Mesenchymal stem cell (in vitro differentiated cells and primary cell): ENCODE measurements around the gene CCDC92B.
A peak's percentile ranks its signal among the peaks of the same experiment; 100 is the strongest.

Experiments used
- DNase-seq: peaks from one replicate; pipeline ENCODE4 v3.0.0-alpha.2; 2013
- H2AFZ ChIP-seq: one replicate; pipeline ENCODE4 v1.6.1; 2013; ENCODE audit warnings: low read depth, mild to moderate bottlenecking, control low read depth, inconsistent platforms, low read length, moderate library complexity
- H2AK5ac ChIP-seq: 2 replicates; pipeline ENCODE4 v1.6.1; 2013; ENCODE audit warnings: low read length, moderate library complexity, mild to moderate bottlenecking, inconsistent platforms; ENCODE audit not compliant: severe bottlenecking
- H2BK120ac ChIP-seq: one replicate; pipeline ENCODE4 v1.6.1; 2013; ENCODE audit warnings: low read depth, mild to moderate bottlenecking, inconsistent platforms, low read length, moderate library complexity
- H2BK12ac ChIP-seq, 2 experiments: one replicate each; pipeline ENCODE4 v1.6.1; 2013; ENCODE audit warnings: inconsistent platforms in 2 of 2, low read length in 2 of 2, mild to moderate bottlenecking in 2 of 2, moderate library complexity in 2 of 2, control low read depth in 1 of 2
- H2BK15ac ChIP-seq: one replicate; pipeline ENCODE4 v1.6.1; 2013; ENCODE audit warnings: mild to moderate bottlenecking, low read depth, inconsistent platforms; ENCODE audit not compliant: poor library complexity, severe bottlenecking
- H2BK5ac ChIP-seq: 2 replicates; pipeline ENCODE4 v1.6.1; 2013; ENCODE audit warnings: low read depth, mild to moderate bottlenecking, low read length, control low read depth, inconsistent platforms; ENCODE audit not compliant: poor library complexity, severe bottlenecking
- H3K14ac ChIP-seq, 2 experiments: one replicate each; pipeline ENCODE4 v1.6.1; 2013; ENCODE audit warnings: inconsistent platforms in 2 of 2, low read length in 2 of 2, control low read depth in 1 of 2, mild to moderate bottlenecking in 1 of 2, moderate library complexity in 1 of 2
- H3K18ac ChIP-seq, 2 experiments: one replicate each; pipeline ENCODE4 v1.6.1; 2013; ENCODE audit warnings: inconsistent platforms in 2 of 2, low read length in 2 of 2, control low read depth in 1 of 2, low read depth in 1 of 2, mild to moderate bottlenecking in 1 of 2
- H3K23ac ChIP-seq, 2 experiments: one replicate each; pipeline ENCODE4 v1.6.1; 2013; ENCODE audit warnings: inconsistent platforms in 2 of 2, low read length in 2 of 2, mild to moderate bottlenecking in 2 of 2, moderate library complexity in 2 of 2, control low read depth in 1 of 2
- H3K27ac ChIP-seq: 2 replicates; pipeline ENCODE4 v1.5.1; 2013; ENCODE audit warnings: mild to moderate bottlenecking, moderate library complexity, low read length, control low read depth, inconsistent platforms; ENCODE audit not compliant: poor library complexity, severe bottlenecking
- H3K27me3 ChIP-seq, 2 experiments: 2 replicates each; pipeline versions ENCODE4 v1.6.1 to v1.7.0; 2013; ENCODE audit warnings: low read length in 2 of 2, mild to moderate bottlenecking in 2 of 2, moderate library complexity in 2 of 2, control low read depth in 1 of 2, inconsistent platforms in 1 of 2; ENCODE audit not compliant: control insufficient read depth in 1 of 2, insufficient read depth in 1 of 2
- H3K36me3 ChIP-seq, 2 experiments: 2 replicates each; pipeline versions ENCODE4 v1.6.1 to v1.7.0; 2013; ENCODE audit warnings: low read length in 2 of 2, control low read depth in 1 of 2, inconsistent platforms in 1 of 2, low read depth in 1 of 2, mild to moderate bottlenecking in 1 of 2; ENCODE audit not compliant: insufficient read depth in 2 of 2, control insufficient read depth in 1 of 2
- H3K4ac ChIP-seq, 2 experiments: one replicate each; pipeline ENCODE4 v1.6.1; 2013; ENCODE audit warnings: inconsistent platforms in 2 of 2, low read length in 2 of 2, mild to moderate bottlenecking in 2 of 2, moderate library complexity in 2 of 2, control low read depth in 1 of 2, low read depth in 1 of 2
- H3K4me1 ChIP-seq: 2 replicates; pipeline ENCODE4 v1.6.1; 2013; ENCODE audit warnings: low read depth, low read length, control low read depth; ENCODE audit not compliant: control insufficient read depth, insufficient read depth
- H3K4me2 ChIP-seq: 2 replicates; pipeline ENCODE4 v1.6.1; 2013; ENCODE audit warnings: low read length, mild to moderate bottlenecking, inconsistent platforms; ENCODE audit not compliant: poor library complexity, severe bottlenecking
- H3K4me3 ChIP-seq, 2 experiments: 2 replicates each; pipeline versions ENCODE4 v1.5.1 to v1.7.0; 2013; ENCODE audit warnings: low read length in 2 of 2, mild to moderate bottlenecking in 2 of 2, control low read depth in 1 of 2, low read depth in 1 of 2; ENCODE audit not compliant: insufficient read depth in 1 of 2
- H3K79me1 ChIP-seq: replicated peaks from 2 replicates; pipeline ENCODE4 v1.6.1; 2013; ENCODE audit warnings: mild to moderate bottlenecking, control low read depth, low read length, inconsistent platforms; ENCODE audit not compliant: poor library complexity, severe bottlenecking
- H3K9ac ChIP-seq: 2 replicates; pipeline ENCODE4 v1.7.0; 2013; ENCODE audit warnings: mild to moderate bottlenecking, low read length, moderate library complexity
- H3K9me3 ChIP-seq: 2 replicates; pipeline ENCODE4 v1.7.0; 2013; ENCODE audit warnings: mild to moderate bottlenecking, low read length; ENCODE audit not compliant: control insufficient read depth
- H4K8ac ChIP-seq: one replicate; pipeline ENCODE4 v1.6.1; 2013; ENCODE audit warnings: inconsistent platforms, mild to moderate bottlenecking, low read length, moderate library complexity
- H4K91ac ChIP-seq: one replicate; pipeline ENCODE4 v1.6.1; 2013; ENCODE audit warnings: mild to moderate bottlenecking, low read length, inconsistent platforms
- WGBS: methylation state at CpG from one replicate; pipeline ENCODE4 v1.1.7; 2013; ENCODE audit warnings: mixed read lengths; 5-methylcytosine and 5-hydroxymethylcytosine counted together

CCDC92B gene

GRCh38 chr17:2710803-2711607 lies 38.4 kb downstream of the CCDC92B start:
- Histone ChIP-seq H3K27me3 (no peaks in the 10 kb centered on the region), H3K4me1 (peaks cover 55% of the 10 kb centered on the region), H3K14ac (peak overlapping the region in 1 of 2 experiments; percentile 92), H2AK5ac (no peak overlapping the region), H3K4ac (peak overlapping the region; percentile 30 to 71), H3K4me3 (peak overlapping the region; percentile 87 to 93), H3K23ac (peak overlapping the region in 1 of 2 experiments; percentile 10), H3K79me1 (peaks cover 13% of the 10 kb centered on the region), H2AFZ (peak overlapping the region; percentile 67), H2BK12ac (no peak overlapping the region), H4K8ac (peak overlapping the region; percentile 7), H3K18ac (peak overlapping the region; percentile 5 to 50), H2BK120ac (peak overlapping the region; percentile 55), H4K91ac (no peak overlapping the region), H3K9me3 (no peaks in the 10 kb centered on the region), H3K27ac (no peak overlapping the region), H3K36me3 (peaks cover 0 to 3% of the 10 kb centered on the region in 2 experiments), H3K4me2 (peak overlapping the region; percentile 96), H3K9ac (peak overlapping the region; percentile 87), H2BK15ac (no peak overlapping the region), H2BK5ac (no peak overlapping the region)
- peak; percentile 45 for DNase-seq
- WGBS = 4% methylated on average over 33 of the region's 82 CpGs

- Histone ChIP-seq H3K14ac (no peak overlapping the region), H2BK5ac (no peak overlapping the region), H3K27ac (no peak overlapping the region), H3K4me1 (peaks cover 63% of the 10 kb centered on the region), H3K9me3 (no peaks in the 10 kb centered on the region), H3K4me3 (peak overlapping the region; percentile 87 to 93), H4K8ac (peak overlapping the region; percentile 74), H3K18ac (peak overlapping the region in 1 of 2 experiments; percentile 5), H3K36me3 (peaks cover 0 to 3% of the 10 kb centered on the region in 2 experiments), H4K91ac (no peak overlapping the region), H3K79me1 (peaks cover 15% of the 10 kb centered on the region), H3K4me2 (peak overlapping the region; percentile 96), H2BK120ac (no peak overlapping the region), H2AFZ (no peak overlapping the region), H3K9ac (peak overlapping the region; percentile 87), H3K27me3 (no peaks in the 10 kb centered on the region), H2AK5ac (no peak overlapping the region), H3K4ac (peak overlapping the region in 1 of 2 experiments; percentile 26), H2BK15ac (no peak overlapping the region), H3K23ac (no peak overlapping the region), H2BK12ac (peak overlapping the region in 1 of 2 experiments; percentile 15)
- WGBS = 68% methylated on average over 16 of the region's 16 CpGs
- peak; percentile 30 for DNase-seq
These were observed 39.2 kb downstream of the CCDC92B start for GRCh38 chr17:2710071-2710802.

GRCh38 chr17:2709183-2709661 lies 40.2 kb downstream of the CCDC92B start:
- Histone ChIP-seq H2AFZ (no peak overlapping the region), H2BK15ac (no peak overlapping the region), H3K27me3 (no peaks in the 10 kb centered on the region), H3K14ac (no peak overlapping the region), H2BK12ac (no peak overlapping the region), H3K79me1 (peaks cover 25% of the 10 kb centered on the region), H3K4me1 (peaks cover 72% of the 10 kb centered on the region), H2BK5ac (no peak overlapping the region), H4K8ac (no peak overlapping the region), H2AK5ac (no peak overlapping the region), H3K18ac (no peak overlapping the region), H3K4ac (no peak overlapping the region), H3K4me3 (peak overlapping the region in 1 of 2 experiments; percentile 93), H3K9ac (peak overlapping the region; percentile 87), H4K91ac (no peak overlapping the region), H3K4me2 (no peak overlapping the region), H3K36me3 (peaks cover 0 to 10% of the 10 kb centered on the region in 2 experiments), H3K27ac (no peak overlapping the region), H3K23ac (no peak overlapping the region), H2BK120ac (no peak overlapping the region), H3K9me3 (no peaks in the 10 kb centered on the region)
- WGBS = 83% methylated on average over 10 of the region's 10 CpGs
- no peak for DNase-seq
